ENCODE measurements around the gene OCIAD1. TPM values are rescaled to one million over a fixed set of nuclear protein-coding genes. Genes with fewer than 3 reads are reported as not detected.

The OCIAD1 gene
- total RNA-seq, 1 experiment from 2014 or later = 181 TPM

GRCh38 chr4:48910511-48910910 is 79.6 kb downstream of the OCIAD1 start:
- H3K4me3 ChIP-seq = no peak overlapping the region
- no peaks in the 10 kb centered on the region for H3K27me3 ChIP-seq
- peaks cover 7% of the 10 kb centered on the region for H3K4me1 ChIP-seq
- DNase-seq = no peak
- no peak overlapping the region for H3K27ac ChIP-seq
- no peaks in the 10 kb centered on the region for H3K36me3 ChIP-seq
- H3K9me3 ChIP-seq (replicated peaks) = no peaks in the 10 kb centered on the region

Other genes with a start within 250 kb of the OCIAD1 start
- 57.3 and 67.7 TPM in 2 replicates for gene FRYL, start 50.8 kb upstream of the OCIAD1 start, total RNA-seq (2014; rRNA removed; shearing (Covaris generic))
- gene OCIAD2, start 75.7 kb downstream of the OCIAD1 start, total RNA-seq (2014; rRNA removed; shearing (Covaris generic)) = 61.2 and 68.7 TPM in 2 replicates
- not detected in 2 replicates for gene CWH43, start 155.2 kb downstream of the OCIAD1 start, total RNA-seq (2014; rRNA removed; shearing (Covaris generic))

All from SJCRH30 (cell line).